GM20000 (cell line): ENCODE data around the gene PBRM1.

Source experiments
- DNase-seq: peaks from one replicate; pipeline ENCODE4 v3.0.0; 2012; ENCODE audit warnings: low spot score
- CTCF ChIP-seq: IDR thresholded peaks from 2 replicates; pipeline ENCODE4 v1.5.1; 2012; ENCODE audit warnings: mild to moderate bottlenecking, control low read depth; ENCODE audit errors: extremely low read depth, missing control alignments

Gene PBRM1

DNA sequence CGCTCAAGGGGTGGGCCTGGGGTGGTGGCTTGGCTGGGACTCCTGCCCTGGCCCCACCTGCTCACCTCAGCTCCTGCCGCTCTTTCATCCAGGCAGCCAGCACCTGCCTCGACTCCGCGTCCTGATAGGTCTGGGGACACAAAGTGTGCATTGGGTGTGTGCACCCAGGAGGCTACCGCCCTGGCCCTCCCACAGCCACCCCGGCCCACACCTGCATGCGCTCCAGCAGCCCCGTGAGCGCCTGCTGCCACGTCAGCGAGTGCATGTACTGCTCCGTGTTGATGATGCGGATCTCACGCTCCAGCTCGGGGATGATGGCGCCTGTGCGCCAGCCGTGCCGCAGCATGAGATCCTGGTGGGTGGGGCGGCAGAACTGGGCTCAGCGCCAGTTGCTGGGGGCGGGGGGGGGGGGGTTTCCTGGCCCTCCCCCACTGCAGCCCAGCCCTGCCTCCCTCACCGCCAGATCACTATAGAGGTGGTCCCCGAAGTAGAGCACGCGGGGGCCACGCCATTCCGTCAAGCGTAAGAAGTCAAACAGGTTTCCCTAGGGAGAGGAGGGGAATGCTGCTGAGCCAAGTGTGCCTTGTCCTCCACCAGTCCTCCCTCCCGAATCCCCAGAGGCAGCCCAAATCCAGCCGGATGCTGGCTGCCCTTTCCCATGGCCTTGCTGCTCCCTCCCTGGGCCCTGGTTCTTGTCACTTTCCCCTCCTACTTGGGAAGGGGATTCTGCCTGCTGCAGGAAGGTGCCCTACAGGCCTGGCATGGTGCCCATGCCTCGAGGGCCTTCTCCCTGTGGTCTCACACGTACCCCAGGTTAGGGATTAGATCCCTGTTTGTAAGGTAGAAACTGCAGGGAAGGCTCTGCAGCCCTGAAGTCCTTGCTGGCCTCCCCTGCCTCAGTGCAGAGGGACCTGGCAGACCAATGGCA lies 160.7 kb downstream of the PBRM1 start:
- no peak for DNase-seq
- TF ChIP-seq CTCF: no peak

DNA sequence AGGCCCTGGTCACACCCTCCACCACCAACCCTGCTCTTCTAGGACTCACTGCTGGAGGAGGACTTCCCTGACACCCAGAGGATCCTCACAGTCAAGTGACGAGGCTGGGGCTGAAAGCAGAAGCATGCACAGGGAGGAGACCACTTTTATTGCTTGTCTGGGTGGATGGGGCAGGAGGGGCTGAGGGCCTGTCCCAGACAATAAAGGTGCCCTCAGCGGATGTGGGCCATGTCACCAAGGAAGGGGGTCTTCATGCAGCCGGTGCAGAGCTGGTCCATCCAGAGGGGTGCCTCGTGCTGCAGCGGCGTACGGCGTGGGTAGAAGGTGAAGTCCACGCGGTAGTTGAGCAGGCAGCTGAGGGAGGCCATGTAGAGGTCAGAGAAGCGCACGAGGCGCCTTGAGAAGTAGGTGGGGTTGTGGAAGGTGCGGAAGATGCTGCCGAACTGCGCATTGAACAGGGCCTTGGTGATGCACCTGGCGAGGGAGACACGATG lies 161.4 kb downstream of the PBRM1 start:
- TF ChIP-seq CTCF: no peak
- DNase-seq: no peak

DNA sequence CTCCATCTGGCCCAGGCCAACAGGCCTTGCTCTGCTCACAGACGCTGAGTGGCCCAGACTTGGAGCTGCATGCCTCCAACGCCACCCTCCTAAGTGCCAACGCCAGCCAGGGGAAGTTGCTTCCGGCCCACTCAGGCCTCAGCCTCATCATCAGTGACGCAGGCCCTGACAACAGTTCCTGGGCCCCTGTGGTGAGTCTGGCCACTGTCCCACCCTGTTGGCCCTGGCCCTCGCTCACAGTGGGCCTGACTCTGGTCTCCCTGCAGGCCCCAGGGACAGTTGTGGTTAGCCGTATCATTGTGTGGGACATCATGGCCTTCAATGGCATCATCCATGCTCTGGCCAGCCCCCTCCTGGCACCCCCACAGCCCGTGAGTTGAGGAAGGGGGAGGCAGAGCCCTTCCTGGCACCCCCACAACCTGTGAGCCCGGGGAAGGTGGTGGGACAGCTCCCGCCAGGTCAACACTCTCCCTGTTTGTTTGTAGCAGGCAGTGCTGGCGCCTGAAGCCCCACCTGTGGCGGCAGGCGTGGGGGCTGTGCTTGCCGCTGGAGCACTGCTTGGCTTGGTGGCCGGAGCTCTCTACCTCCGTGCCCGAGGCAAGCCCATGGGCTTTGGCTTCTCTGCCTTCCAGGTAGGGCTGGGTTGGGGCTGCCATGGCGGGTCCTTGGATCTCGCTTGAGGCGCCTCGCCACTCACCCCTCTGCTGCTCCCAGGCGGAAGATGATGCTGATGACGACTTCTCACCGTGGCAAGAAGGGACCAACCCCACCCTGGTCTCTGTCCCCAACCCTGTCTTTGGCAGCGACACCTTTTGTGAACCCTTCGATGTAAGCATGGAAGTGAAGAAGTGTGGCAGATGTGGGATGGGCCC lies 162.1 kb downstream of the PBRM1 start:
- DNase-seq: no peak
- no peak for TF ChIP-seq CTCF

GRCh38 chr3:52522651-52523251 lies 163.0 kb downstream of the PBRM1 start:
- no peak for TF ChIP-seq CTCF
- DNase-seq: no peak

DNA sequence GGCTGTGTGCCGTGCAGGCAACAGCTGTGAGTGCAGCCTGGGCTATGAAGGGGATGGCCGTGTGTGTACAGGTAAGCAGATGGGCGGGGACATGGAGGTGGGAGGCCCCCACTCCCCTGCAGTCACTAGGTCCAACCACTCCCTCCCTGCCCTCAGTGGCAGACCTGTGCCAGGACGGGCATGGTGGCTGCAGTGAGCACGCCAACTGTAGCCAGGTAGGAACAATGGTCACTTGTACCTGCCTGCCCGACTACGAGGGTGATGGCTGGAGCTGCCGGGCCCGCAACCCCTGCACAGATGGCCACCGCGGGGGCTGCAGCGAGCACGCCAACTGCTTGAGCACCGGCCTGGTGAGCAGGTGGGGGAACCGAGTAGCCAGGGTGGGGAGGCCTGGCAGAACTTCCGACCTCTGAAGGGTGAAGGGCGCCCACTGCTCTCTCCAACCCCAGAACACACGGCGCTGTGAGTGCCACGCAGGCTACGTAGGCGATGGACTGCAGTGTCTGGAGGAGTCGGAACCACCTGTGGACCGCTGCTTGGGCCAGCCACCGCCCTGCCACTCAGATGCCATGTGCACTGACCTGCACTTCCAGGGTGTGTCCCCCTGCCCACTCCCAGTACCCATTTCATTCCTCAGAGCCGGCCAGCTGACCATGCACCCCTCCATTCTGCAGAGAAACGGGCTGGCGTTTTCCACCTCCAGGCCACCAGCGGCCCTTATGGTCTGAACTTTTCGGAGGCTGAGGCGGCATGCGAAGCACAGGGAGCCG lies 163.6 kb downstream of the PBRM1 start:
- no peak for DNase-seq
- TF ChIP-seq CTCF: no peak

- no peak for DNase-seq
- TF ChIP-seq CTCF: no peak
Measured at GRCh38 chr3:52521488-52521824, 164.3 kb downstream of the PBRM1 start.
